Measurements from ENCODE around the gene CROCC2.

- TF ChIP-seq, protein P1, sequence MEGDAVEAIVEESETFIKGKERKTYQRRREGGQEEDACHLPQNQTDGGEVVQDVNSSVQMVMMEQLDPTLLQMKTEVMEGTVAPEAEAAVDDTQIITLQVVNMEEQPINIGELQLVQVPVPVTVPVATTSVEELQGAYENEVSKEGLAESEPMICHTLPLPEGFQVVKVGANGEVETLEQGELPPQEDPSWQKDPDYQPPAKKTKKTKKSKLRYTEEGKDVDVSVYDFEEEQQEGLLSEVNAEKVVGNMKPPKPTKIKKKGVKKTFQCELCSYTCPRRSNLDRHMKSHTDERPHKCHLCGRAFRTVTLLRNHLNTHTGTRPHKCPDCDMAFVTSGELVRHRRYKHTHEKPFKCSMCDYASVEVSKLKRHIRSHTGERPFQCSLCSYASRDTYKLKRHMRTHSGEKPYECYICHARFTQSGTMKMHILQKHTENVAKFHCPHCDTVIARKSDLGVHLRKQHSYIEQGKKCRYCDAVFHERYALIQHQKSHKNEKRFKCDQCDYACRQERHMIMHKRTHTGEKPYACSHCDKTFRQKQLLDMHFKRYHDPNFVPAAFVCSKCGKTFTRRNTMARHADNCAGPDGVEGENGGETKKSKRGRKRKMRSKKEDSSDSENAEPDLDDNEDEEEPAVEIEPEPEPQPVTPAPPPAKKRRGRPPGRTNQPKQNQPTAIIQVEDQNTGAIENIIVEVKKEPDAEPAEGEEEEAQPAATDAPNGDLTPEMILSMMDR (IDR thresholded peaks at IDR 0.05): no peak
- TF ChIP-seq POLR2A (IDR thresholded peaks at IDR 0.05): no peak
Observed at GRCh38 chr2:240871071-240871958, 34.8 kb upstream of the CROCC2 start.
